GM18951 (cell line): ENCODE data around the gene NOP10.
A peak's percentile ranks its signal among the peaks of the same experiment; 100 is the strongest.
"Not testable (repeated sequence)": the region's sequence is repeated elsewhere in the genome, so short reads cannot be mapped to it uniquely, and the experiment has no call there.

Experiments
- POLR2A ChIP-seq: IDR thresholded peaks from 4 replicates; pipeline ENCODE4 v1.6.1; 2011; ENCODE audit warnings: mild to moderate bottlenecking; ENCODE audit not compliant: insufficient read length, insufficient read depth; ENCODE audit errors: extremely low read depth
- in situ Hi-C: fragments of 300-500 bp; cut with MboI; formaldehyde crosslinking; loops from one replicate; pipeline ENCODE4 v1.12.0; 2022; ENCODE audit warnings: low sequenced_read_pairs, mixed read lengths, inconsistent platforms; ENCODE audit not compliant: unreplicated experiment

NOP10 gene

GRCh38 chr15:34342737-34343575, at the start of gene NOP10, which contains the start of gene NUTM1:
Gene NOP10 (minus strand): TSS chr15:34343136. CDS start chr15:34343073, 63 bp downstream.
Gene NUTM1 (plus strand): TSS chr15:34343315. CDS start chr15:34343697, 382 bp downstream.
- in situ Hi-C loops, result no loop called here

GRCh38 chr15:34389594-34390086, 46.7 kb upstream of the NOP10 start:
- in situ Hi-C loops, result not testable (repeated sequence)

More at GRCh38 chr15:34342737-34343575, at the start of gene NOP10, which contains the start of gene NUTM1:
- peak; percentile 90 for TF ChIP-seq POLR2A

- in situ Hi-C loops, result not testable (repeated sequence)
Observed at GRCh38 chr15:34381829-34382521, 39.0 kb upstream of the NOP10 start.

GRCh38 chr15:34380491-34380890, 37.6 kb upstream of the NOP10 start:
- in situ Hi-C loops, result not testable (repeated sequence)

- no peak for TF ChIP-seq POLR2A
- in situ Hi-C loops, result no loop called here
Observed at GRCh38 chr15:34376856-34377255, 33.9 kb upstream of the NOP10 start.

DNA sequence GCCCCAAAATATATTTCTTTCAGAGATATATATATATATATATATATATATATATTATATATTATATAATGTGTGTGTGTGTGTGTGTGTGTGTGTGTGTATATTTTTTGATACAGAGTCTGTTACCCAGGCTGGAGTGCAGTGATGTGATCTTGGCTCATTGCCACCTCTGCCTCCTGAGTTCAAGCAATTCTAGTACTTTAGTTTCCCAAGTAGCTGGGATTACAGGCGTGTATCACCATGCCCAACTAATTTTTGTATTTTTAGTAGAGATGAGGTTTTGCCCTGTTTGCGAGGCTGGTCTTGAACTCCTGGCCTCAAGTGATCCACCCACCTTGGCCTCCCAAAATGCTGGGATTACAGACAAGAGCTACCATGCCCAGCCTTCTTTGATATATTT, 32.6 kb upstream of the NOP10 start:
- in situ Hi-C loops, result not testable (repeated sequence)

GRCh38 chr15:34374816-34375215, 31.9 kb upstream of the NOP10 start:
- in situ Hi-C loops, result loop anchor here (25.0 kb wide), 1 partner anchor 263 kb away; the partner anchor contains the start of genes EMC7 and PGBD4
- TF ChIP-seq POLR2A, result no peak

DNA sequence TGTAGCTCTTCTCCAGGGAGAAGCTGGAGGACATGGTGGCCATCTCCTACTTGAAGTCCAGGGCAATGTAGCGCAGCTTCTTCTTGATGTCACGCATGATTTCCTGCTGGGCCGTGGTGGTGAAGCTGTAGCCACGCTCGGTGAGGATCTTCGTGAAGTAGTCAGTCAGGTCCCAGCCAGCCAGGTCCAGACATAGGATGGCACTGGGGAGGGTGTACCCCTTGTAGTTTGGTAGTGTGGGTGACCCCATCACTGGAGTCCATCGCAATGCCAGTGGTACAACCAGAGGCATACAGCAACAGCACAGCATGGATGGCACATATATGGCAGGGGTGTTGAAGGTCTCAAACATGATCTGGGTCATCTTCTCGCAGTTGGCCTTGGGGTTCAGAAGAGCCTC, 31.0 kb upstream of the NOP10 start:
- TF ChIP-seq POLR2A, result no peak
- in situ Hi-C loops, result loop anchor here (25.0 kb wide), 1 partner anchor 262 kb away; the partner anchor contains the start of genes EMC7 and PGBD4

DNA sequence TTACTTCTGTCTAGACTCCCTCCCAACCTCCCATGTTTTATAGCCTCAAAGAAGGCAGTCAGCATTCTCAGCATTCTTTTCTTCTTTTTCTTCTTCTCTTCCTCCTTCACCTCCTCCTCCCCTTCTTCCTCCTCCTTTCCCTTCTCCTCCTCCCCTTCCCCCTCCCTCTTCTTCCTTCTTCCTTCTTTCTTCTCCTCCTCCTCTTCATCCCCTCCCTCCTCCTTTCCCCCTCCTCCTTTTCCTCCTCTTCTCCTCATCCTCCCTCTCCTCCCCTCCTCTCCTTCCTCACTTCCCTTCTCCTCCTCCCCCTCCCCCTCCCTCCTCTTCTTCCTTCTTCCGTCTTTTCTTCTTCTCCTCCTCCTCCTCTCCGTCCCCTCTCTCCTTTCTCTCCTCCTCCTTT, 27.7 kb upstream of the NOP10 start:
- no peak for TF ChIP-seq POLR2A
- in situ Hi-C loops, result loop anchor here (25.0 kb wide), 1 partner anchor 258 kb away; the partner anchor contains the start of genes EMC7 and PGBD4

- in situ Hi-C loops, result loop anchor here (25.0 kb wide), 1 partner anchor 258 kb away; the partner anchor contains the start of genes EMC7 and PGBD4
- TF ChIP-seq POLR2A, result no peak
Observed at GRCh38 chr15:34370129-34370528, 27.2 kb upstream of the NOP10 start.

DNA sequence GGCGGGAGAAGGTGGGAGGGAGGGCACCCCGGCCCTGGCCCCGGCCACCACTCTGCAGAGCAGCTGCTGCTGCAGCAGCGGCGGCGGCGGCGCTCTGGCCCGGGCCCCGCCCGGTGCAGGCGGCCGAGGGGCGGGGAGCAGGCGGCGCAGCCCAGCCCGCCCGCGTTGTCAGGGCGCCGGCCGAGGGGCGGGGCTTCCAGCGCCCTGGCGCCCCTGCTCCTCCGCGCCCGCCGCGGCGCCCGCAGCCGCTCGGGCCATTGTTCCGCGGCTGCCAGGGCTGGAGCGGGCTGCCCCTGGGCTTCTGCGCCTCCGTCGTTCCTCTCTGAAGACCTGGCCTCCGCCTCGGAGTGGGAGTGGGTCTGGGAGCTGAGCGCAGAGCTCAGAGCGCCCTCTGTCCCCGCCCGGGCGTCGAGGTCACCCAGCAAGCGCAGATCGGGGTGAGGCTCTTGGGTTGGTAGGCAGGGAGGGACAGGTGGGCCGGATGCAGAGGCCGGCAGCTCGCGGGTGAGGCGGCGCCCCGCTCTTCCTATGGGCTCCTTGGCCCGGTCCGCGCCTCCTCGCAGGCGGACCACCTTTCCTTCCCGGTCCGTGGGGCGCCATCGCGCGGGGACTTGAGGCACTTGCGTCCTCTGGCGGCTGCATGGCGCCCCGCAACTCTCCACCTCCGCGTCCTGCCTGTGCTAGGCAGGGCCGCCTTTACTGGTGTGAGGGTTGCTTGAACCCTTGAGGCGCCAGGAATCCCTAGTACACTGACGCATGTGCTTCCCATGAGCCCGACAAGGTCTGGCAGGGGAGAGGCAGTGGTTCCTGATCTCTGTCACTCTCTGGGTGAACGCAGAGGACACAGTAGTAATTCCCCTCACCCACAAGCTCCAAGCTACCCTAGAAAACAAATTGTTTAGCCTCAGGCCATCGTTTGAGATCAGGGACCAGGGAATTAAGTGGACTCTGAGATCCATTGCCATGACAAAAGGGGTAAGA, 24.5 kb upstream of the NOP10 start, which contains the start of gene LPCAT4:
Gene LPCAT4, minus strand, starts transcription at position 96 of the 981 bp plus-strand sequence. CDS start 96 bp downstream, outside the sequence.
- TF ChIP-seq POLR2A, result peak; percentile 93
- in situ Hi-C loops, result loop anchor here (25.0 kb wide), 1 partner anchor 255 kb away; the partner anchor contains the start of genes EMC7 and PGBD4

DNA sequence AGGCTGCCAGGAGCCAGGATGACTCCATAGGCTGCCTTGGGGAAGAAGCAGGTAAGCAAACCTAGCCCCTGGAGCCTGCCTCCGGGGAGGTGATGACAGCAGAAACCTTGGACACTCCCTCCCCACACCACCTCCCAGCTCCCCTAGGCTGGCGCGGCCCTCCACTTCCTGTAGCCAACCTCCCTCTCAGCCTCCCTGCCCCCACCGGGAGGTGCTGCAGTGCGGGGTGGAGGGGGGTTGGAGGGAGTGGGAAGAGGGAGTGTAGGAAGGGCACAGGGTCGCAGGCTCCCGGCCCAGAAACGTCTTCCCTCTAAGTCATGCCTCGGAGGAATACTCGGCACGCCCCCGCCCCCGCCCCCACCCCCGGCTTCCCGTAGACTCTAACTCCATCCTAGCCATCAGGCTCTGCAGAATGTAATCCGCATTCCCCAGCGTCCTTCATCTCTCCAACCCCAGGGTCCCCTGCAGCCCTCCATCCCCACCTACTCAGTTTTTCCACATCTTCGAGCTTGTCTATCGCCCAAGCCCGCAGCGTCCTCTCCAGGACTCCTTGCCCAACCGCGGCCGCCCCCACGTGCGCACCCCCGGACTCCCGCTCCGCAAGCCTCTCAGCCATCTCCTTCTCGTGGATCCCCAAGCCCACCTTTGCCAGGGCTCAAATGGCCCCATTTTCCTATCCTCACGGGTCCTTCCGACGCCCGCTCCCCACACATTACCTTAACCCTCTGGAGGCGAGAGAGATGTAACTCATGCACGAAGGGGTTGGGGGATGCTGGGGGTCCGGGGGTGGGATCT, 23.5 kb upstream of the NOP10 start:
- TF ChIP-seq POLR2A, result peak; percentile 33
- in situ Hi-C loops, result loop anchor here (25.0 kb wide), 1 partner anchor 254 kb away; the partner anchor contains the start of genes EMC7 and PGBD4
